NCI-H748 (cell line): ENCODE results near the gene CEP162.
"Not testable (repeated sequence)": the region's sequence is repeated elsewhere in the genome, so short reads cannot be mapped to it uniquely, and the experiment has no call there.

ENCODE experiments used
- DNase-seq: peaks from one replicate; lab custom pipeline; 2025; ENCODE audit not compliant: unreplicated experiment; lab: John Stamatoyannopoulos, UW

CEP162 gene

GRCh38 chr6:84093441-84094435, 133.7 kb downstream of the CEP162 start:
- no peak for DNase-seq

GRCh38 chr6:84089552-84089951, 137.9 kb downstream of the CEP162 start:
- DNase-seq: no peak

GRCh38 chr6:84089081-84089480, 138.4 kb downstream of the CEP162 start:
- no peak for DNase-seq

- DNase-seq: no peak
These were observed 140.7 kb downstream of the CEP162 start for GRCh38 chr6:84086545-84087429.

GRCh38 chr6:84086056-84086455, 141.4 kb downstream of the CEP162 start:
- DNase-seq: no peak

GRCh38 chr6:84084705-84085104, 142.7 kb downstream of the CEP162 start:
- not testable (repeated sequence) for DNase-seq

GRCh38 chr6:84082689-84083265, 144.7 kb downstream of the CEP162 start:
- DNase-seq: peak; percentile 69

- DNase-seq: no peak
These were observed 146.2 kb downstream of the CEP162 start for GRCh38 chr6:84081222-84081621.

GRCh38 chr6:84078335-84078734, 149.1 kb downstream of the CEP162 start:
- peak; percentile 74 for DNase-seq

GRCh38 chr6:84077645-84078044, 149.8 kb downstream of the CEP162 start:
- no peak for DNase-seq

GRCh38 chr6:84074988-84075781, 152.3 kb downstream of the CEP162 start:
- peak; percentile 40 for DNase-seq
